CD14-positive monocyte (primary cell): ENCODE results near the gene BRPF1. TPM values are rescaled to one million over a fixed set of nuclear protein-coding genes. Genes with fewer than 3 reads are reported as not detected.

Experiments
- DNase-seq, 3 donors: peaks; one replicate each; pipeline ENCODE4 v3.0.0-alpha.2; 2011 to 2022
- H2AFZ ChIP-seq: 2 replicates; pipeline ENCODE4 v1.6.0; 2012; ENCODE audit warnings: mild to moderate bottlenecking, low read depth, low read length, inconsistent platforms; ENCODE audit not compliant: insufficient read depth, poor library complexity, severe bottlenecking
- H3K27ac ChIP-seq, 2 donors: 1 replicate in 1 of 2; 2 replicates in 1 of 2; pipeline ENCODE4 v1.5.1; 2012 to 2013; ENCODE audit warnings: low read length in 2 of 2, control low read depth in 1 of 2, inconsistent platforms in 1 of 2, low read depth in 1 of 2, mild to moderate bottlenecking in 1 of 2
- H3K27me3 ChIP-seq, 2 donors: one replicate each; pipeline versions ENCODE4 v1.6.0 to v1.6.1; 2011 to 2013; ENCODE audit warnings: low read length in 2 of 2; ENCODE audit not compliant: control insufficient read depth in 2 of 2, insufficient read depth in 2 of 2
- H3K36me3 ChIP-seq, 2 donors: replicated peaks in 1 of 2; 1 replicate in 1 of 2; 2 replicates in 1 of 2; pipeline versions ENCODE4 v1.5.1 to v1.6.1; 2012 to 2013; ENCODE audit warnings: low read length in 2 of 2, control low read depth in 1 of 2, inconsistent platforms in 1 of 2, mild to moderate bottlenecking in 1 of 2; ENCODE audit not compliant: insufficient read depth in 2 of 2, control insufficient read depth in 1 of 2
- H3K4me1 ChIP-seq, 2 donors: 1 replicate in 1 of 2; 2 replicates in 1 of 2; pipeline versions ENCODE4 v1.5.1 to v1.6.1; 2012 to 2013; ENCODE audit warnings: low read length in 2 of 2, control low read depth in 1 of 2, inconsistent platforms in 1 of 2, mild to moderate bottlenecking in 1 of 2, moderate library complexity in 1 of 2; ENCODE audit not compliant: insufficient read depth in 2 of 2, control insufficient read depth in 1 of 2
- H3K4me2 ChIP-seq: replicated peaks from 2 replicates; pipeline ENCODE3; 2012; ENCODE audit warnings: low read length, moderate library complexity, mild to moderate bottlenecking; ENCODE audit not compliant: poor library complexity, severe bottlenecking; ENCODE audit errors: extremely low read depth
- H3K4me3 ChIP-seq, 3 experiments: fragments of 200-600 bp in 1 of 3; sonication (generic) in 1 of 3; replicated peaks in 1 of 3; 1 replicate in 2 of 3; 2 replicates in 1 of 3; pipeline ENCODE4 v1.5.1; 2011 to 2013; ENCODE audit warnings: low read length in 3 of 3, mild to moderate bottlenecking in 3 of 3, control low read depth in 2 of 3, low read depth in 2 of 3, inconsistent platforms in 1 of 3, moderate library complexity in 1 of 3
- H3K79me2 ChIP-seq: 2 replicates; pipeline ENCODE4 v1.6.0; 2012; ENCODE audit warnings: mild to moderate bottlenecking, control low read depth, inconsistent platforms, low read length, moderate library complexity; ENCODE audit not compliant: insufficient read depth
- H3K9ac ChIP-seq: 2 replicates; pipeline ENCODE4 v1.6.0; 2017; ENCODE audit warnings: low read length, mild to moderate bottlenecking; ENCODE audit not compliant: insufficient read depth, poor library complexity, severe bottlenecking
- H3K9me3 ChIP-seq, 2 donors: replicated peaks in 1 of 2; 1 replicate in 1 of 2; 2 replicates in 1 of 2; pipeline versions ENCODE4 v1.5.1 to v1.6.1; 2012 to 2013; ENCODE audit warnings: low read length in 2 of 2, control low read depth in 1 of 2; ENCODE audit not compliant: control insufficient read depth in 1 of 2, insufficient read depth in 1 of 2
- H4K20me1 ChIP-seq: 2 replicates; pipeline ENCODE4 v1.6.0; 2012; ENCODE audit warnings: mild to moderate bottlenecking, low read length, control low read depth, moderate library complexity; ENCODE audit not compliant: insufficient read depth
- H3K27ac Mint-ChIP-seq, 7 donors: one replicate each; pipeline ENCODE4 v1.8.0; 2020; ENCODE audit warnings: mild to moderate bottlenecking in 7 of 7, mixed read lengths in 7 of 7, moderate library complexity in 6 of 7, inconsistent platforms in 2 of 7
- H3K27me3 Mint-ChIP-seq, 3 donors: one replicate each; pipeline ENCODE4 v1.8.0; 2021 to 2022; ENCODE audit warnings: low read depth in 3 of 3, mild to moderate bottlenecking in 3 of 3, mixed read lengths in 3 of 3, moderate library complexity in 3 of 3, inconsistent platforms in 1 of 3
- H3K36me3 Mint-ChIP-seq, 2 donors: one replicate each; pipeline ENCODE4 v1.8.0; 2020; ENCODE audit warnings: mixed read lengths in 2 of 2, inconsistent platforms in 1 of 2, mild to moderate bottlenecking in 1 of 2
- H3K4me1 Mint-ChIP-seq: one replicate; pipeline ENCODE4 v1.8.0; 2020; ENCODE audit warnings: mild to moderate bottlenecking, mixed read lengths
- H3K4me3 Mint-ChIP-seq, 2 donors: one replicate each; pipeline ENCODE4 v1.8.0; 2020; ENCODE audit warnings: mild to moderate bottlenecking in 2 of 2, mixed read lengths in 2 of 2, moderate library complexity in 1 of 2
- H3K9me3 Mint-ChIP-seq, 7 donors: one replicate each; pipeline ENCODE4 v1.8.0; 2020 to 2022; ENCODE audit warnings: mixed read lengths in 7 of 7, mild to moderate bottlenecking in 6 of 7, moderate library complexity in 6 of 7, inconsistent platforms in 2 of 7
- WGBS: methylation state at CpG from one replicate; pipeline ENCODE4 v1.1.5; 2013; ENCODE audit warnings: missing lambda C conversion rate; ENCODE audit not compliant: insufficient coverage; 5-methylcytosine and 5-hydroxymethylcytosine counted together
- intact Hi-C, 2 donors: fragments of 100-400 bp; cut with micrococcal nuclease; formaldehyde crosslinking; loops; one replicate each; pipeline versions ENCODE4 v1.15.0 to v1.15.1; 2023
- polyA plus RNA-seq, 3 donors: library from polyadenylated mRNA; depleted of rRNA in 1 of 3; unstranded in 2 of 3; stranded (reverse) in 1 of 3; fragments of 300-500 nt in 2 of 3; fragments of >200 nt in 1 of 3; fragmentation: Illumina TruSeq in 2 of 3; gene quantifications; 1 replicate in 2 of 3; 2 replicates in 1 of 3; pipeline ENCODE4 v1.2.3, GENCODE V29; 2012 to 2021
- TF ChIP-seq, protein P1 (sequence below): fragments of 200-600 bp; IDR thresholded peaks from one replicate; pipeline ENCODE4 v1.8.0; 2022; ENCODE audit warnings: antibody characterized with exemption, mild to moderate bottlenecking

Gene BRPF1
- polyA plus RNA-seq, 3 donors = 5.1 to 22.5 (median 10.4) TPM

GRCh38 chr3:9716801-9717555 lies 14.6 kb upstream of the BRPF1 start:
- intact Hi-C loops = loop anchor here in 1 of 2 donors (2.0 kb wide), 1 partner anchor 14 kb away; the partner anchor contains the start of gene BRPF1
- Mint-ChIP-seq H3K36me3 (no peaks in the 10 kb centered on the region), H3K27ac (peak overlapping the region; percentile 2 to 93 (median 82)), H3K9me3 (peaks cover 0 to 3% (median 0%) of the 10 kb centered on the region in 7 donors), H3K4me1 (peaks cover 44% of the 10 kb centered on the region), H3K4me3 (peak overlapping the region in 1 of 2 donors; percentile 17), H3K27me3 (peaks cover 0 to 2% (median 0%) of the 10 kb centered on the region in 3 donors)
- peak in 2 of 3 donors; percentile 61 to 62 for DNase-seq
- H3K27me3 ChIP-seq = no peaks in the 10 kb centered on the region
- TF ChIP-seq, protein P1, sequence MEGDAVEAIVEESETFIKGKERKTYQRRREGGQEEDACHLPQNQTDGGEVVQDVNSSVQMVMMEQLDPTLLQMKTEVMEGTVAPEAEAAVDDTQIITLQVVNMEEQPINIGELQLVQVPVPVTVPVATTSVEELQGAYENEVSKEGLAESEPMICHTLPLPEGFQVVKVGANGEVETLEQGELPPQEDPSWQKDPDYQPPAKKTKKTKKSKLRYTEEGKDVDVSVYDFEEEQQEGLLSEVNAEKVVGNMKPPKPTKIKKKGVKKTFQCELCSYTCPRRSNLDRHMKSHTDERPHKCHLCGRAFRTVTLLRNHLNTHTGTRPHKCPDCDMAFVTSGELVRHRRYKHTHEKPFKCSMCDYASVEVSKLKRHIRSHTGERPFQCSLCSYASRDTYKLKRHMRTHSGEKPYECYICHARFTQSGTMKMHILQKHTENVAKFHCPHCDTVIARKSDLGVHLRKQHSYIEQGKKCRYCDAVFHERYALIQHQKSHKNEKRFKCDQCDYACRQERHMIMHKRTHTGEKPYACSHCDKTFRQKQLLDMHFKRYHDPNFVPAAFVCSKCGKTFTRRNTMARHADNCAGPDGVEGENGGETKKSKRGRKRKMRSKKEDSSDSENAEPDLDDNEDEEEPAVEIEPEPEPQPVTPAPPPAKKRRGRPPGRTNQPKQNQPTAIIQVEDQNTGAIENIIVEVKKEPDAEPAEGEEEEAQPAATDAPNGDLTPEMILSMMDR = no peak
- H4K20me1 ChIP-seq = no peaks in the 10 kb centered on the region
- peak overlapping the region in 1 of 3 experiments; percentile 19 for H3K4me3 ChIP-seq
- peaks cover 34 to 47% of the 10 kb centered on the region in 2 donors for H3K4me1 ChIP-seq
- H3K36me3 ChIP-seq = no peaks in the 10 kb centered on the region
- peak overlapping the region in 1 of 2 donors; percentile 7 for H3K27ac ChIP-seq
- peak overlapping the region; percentile 27 for H3K4me2 ChIP-seq
- 100% methylated on average over 1 of the region's 5 CpGs for WGBS
- H3K9me3 ChIP-seq = no peaks in the 10 kb centered on the region
- no peaks in the 10 kb centered on the region for H3K79me2 ChIP-seq
- no peak overlapping the region for H3K9ac ChIP-seq
- peak overlapping the region; percentile 26 for H2AFZ ChIP-seq

GRCh38 chr3:9717563-9717962 lies 14.0 kb upstream of the BRPF1 start:
- H3K4me1 ChIP-seq = peaks cover 34 to 47% of the 10 kb centered on the region in 2 donors
- no peaks in the 10 kb centered on the region for H3K79me2 ChIP-seq
- no peak overlapping the region for H3K27ac Mint-ChIP-seq
- no peak overlapping the region for H3K4me3 Mint-ChIP-seq
- intact Hi-C loops = loop anchor here in 1 of 2 donors (2.0 kb wide), 1 partner anchor 13 kb away; the partner anchor contains the start of gene BRPF1
- no peak overlapping the region for H3K4me2 ChIP-seq
- peaks cover 47% of the 10 kb centered on the region for H3K4me1 Mint-ChIP-seq
- no peak overlapping the region for H3K9ac ChIP-seq
- 100% methylated on average over 1 of the region's 1 CpG for WGBS
- H3K36me3 Mint-ChIP-seq = no peaks in the 10 kb centered on the region
- no peaks in the 10 kb centered on the region for H3K27me3 ChIP-seq
- no peaks in the 10 kb centered on the region for H3K9me3 Mint-ChIP-seq
- no peaks in the 10 kb centered on the region for H4K20me1 ChIP-seq
- H2AFZ ChIP-seq = no peak overlapping the region
- H3K27ac ChIP-seq = no peak overlapping the region
- H3K27me3 Mint-ChIP-seq = no peaks in the 10 kb centered on the region
- no peaks in the 10 kb centered on the region for H3K36me3 ChIP-seq
- no peak overlapping the region for H3K4me3 ChIP-seq
- TF ChIP-seq, protein P1 = no peak
- no peaks in the 10 kb centered on the region for H3K9me3 ChIP-seq
- no peak for DNase-seq
